HepG2 (cell line): Measurements from ENCODE around the gene RGS1. TPM values are rescaled to one million over a fixed set of nuclear protein-coding genes. Genes with fewer than 3 reads are reported as not detected.

ENCODE experiments used
- ATAC-seq: fragments of 200-7000 bp; cut with Tn5 transposase; 3 replicates; pipeline ENCODE4 v1.9.1; 2020; ENCODE audit warnings: mild to moderate bottlenecking, moderate library complexity
- BruUV-seq: library from RNA; stranded (reverse); fragments of 400-500 nt; replicated peaks from 2 replicates; lab custom pipeline; 2021; lab: Mats Ljungman, UMichigan
- CTCF ChIA-PET: fragments of 300-600 bp; formaldehyde crosslinking; extraction: SDS; loops from one replicate; lab custom pipeline; 2021; ENCODE audit warnings: low total read pairs, inconsistent platforms, low intra/inter-chr PET ratio; lab: Yijun Ruan, JAX
- POLR2A ChIA-PET: fragments of 350-600 bp; sonication (Branson Sonifier 250); formaldehyde crosslinking; loops from one replicate; lab custom pipeline; 2020; ENCODE audit warnings: antibody characterized with exemption, inconsistent platforms; lab: Yijun Ruan, JAX
- DNase-seq: peaks from one replicate; pipeline ENCODE4 v3.0.0-alpha.2; 2015; ENCODE audit warnings: low spot score
- FAIRE-seq: peaks from 3 replicates; lab custom pipeline; 2011; peaks lifted over from hg19 to GRCh38; lab: Jason Lieb, UNC
- H2AFZ ChIP-seq: one replicate; pipeline ENCODE4 v1.6.1; 2011; ENCODE audit warnings: low read length, inconsistent platforms
- H3K27ac ChIP-seq: fragments of 300-600 bp; 3 replicates; pipeline ENCODE4 v1.8.0; 2011; ENCODE audit warnings: mixed run types, mild to moderate bottlenecking, mixed read lengths, low read length, inconsistent platforms; ENCODE audit not compliant: insufficient read depth; ENCODE audit errors: extremely low read length
- H3K27me3 ChIP-seq, 2 experiments: fragments of 200-600 bp in 1 of 2; 2 replicates in 1 of 2; 3 replicates in 1 of 2; pipeline versions ENCODE4 v1.6.0 to v1.8.0; 2011; ENCODE audit warnings: low read length in 2 of 2, mild to moderate bottlenecking in 2 of 2, moderate library complexity in 2 of 2, inconsistent platforms in 1 of 2; ENCODE audit not compliant: insufficient read depth in 2 of 2, control insufficient read depth in 1 of 2
- H3K36me3 ChIP-seq, 2 experiments: fragments of 200-600 bp in 1 of 2; replicated peaks in 1 of 2; 2 replicates in 1 of 2; 3 replicates in 1 of 2; pipeline versions ENCODE4 v1.5.1 to v1.8.0; 2011; ENCODE audit warnings: low read length in 2 of 2, inconsistent platforms in 1 of 2; ENCODE audit not compliant: insufficient read depth in 2 of 2, control insufficient read depth in 1 of 2
- H3K4me1 ChIP-seq: 2 replicates; pipeline ENCODE4 v1.5.1; 2012; ENCODE audit warnings: low read length, inconsistent platforms; ENCODE audit not compliant: insufficient read depth
- H3K4me2 ChIP-seq: 2 replicates; pipeline ENCODE4 v1.6.0; 2011; ENCODE audit warnings: low read depth, low read length, inconsistent platforms
- H3K4me3 ChIP-seq, 3 experiments: fragments of 200-600 bp in 1 of 3; sonication (generic), shearing (Covaris generic) in 1 of 3; replicated peaks in 1 of 3; 2 replicates each; pipeline ENCODE4 v1.5.1; 2011 to 2016; ENCODE audit warnings: low read length in 3 of 3, inconsistent platforms in 2 of 3, low read depth in 2 of 3, mild to moderate bottlenecking in 2 of 3, control low read depth in 1 of 3, mixed read lengths in 1 of 3; ENCODE audit not compliant: insufficient read depth in 1 of 3
- H3K79me2 ChIP-seq: one replicate; pipeline ENCODE4 v1.6.1; 2011; ENCODE audit warnings: low read length, inconsistent platforms; ENCODE audit not compliant: insufficient read depth
- H3K9ac ChIP-seq: 2 replicates; pipeline ENCODE4 v1.6.0; 2011; ENCODE audit warnings: mild to moderate bottlenecking, low read depth, low read length, inconsistent platforms; ENCODE audit not compliant: insufficient read depth
- H3K9me3 ChIP-seq: 2 replicates; pipeline ENCODE4 v1.5.1; 2012; ENCODE audit warnings: mild to moderate bottlenecking, low read length
- H4K20me1 ChIP-seq: 2 replicates; pipeline ENCODE4 v1.6.0; 2011; ENCODE audit warnings: inconsistent platforms, mild to moderate bottlenecking, low read length, moderate library complexity; ENCODE audit not compliant: insufficient read depth
- PRMT3 ChIP-seq: sonication (generic); formaldehyde crosslinking; IDR thresholded peaks from 2 replicates; pipeline ENCODE4 v1.8.1; 2022; ENCODE audit warnings: low read depth, mild to moderate bottlenecking, moderate library complexity, missing genetic modification reagents, borderline replicate concordance
- U2AF2 ChIP-seq: fragments of 200-400 bp; formaldehyde crosslinking; IDR thresholded peaks from 2 replicates; pipeline ENCODE4 v1.6.1; 2017; ENCODE audit warnings: low read depth, mild to moderate bottlenecking, low read length
- ZNF614 ChIP-seq: IDR thresholded peaks from 2 replicates; pipeline ENCODE4 v1.6.1; 2018; ENCODE audit warnings: missing biosample characterization, missing genetic modification reagents, inconsistent platforms, borderline replicate concordance
- ZNF746 ChIP-seq: sonication (generic); formaldehyde crosslinking; IDR thresholded peaks from 2 replicates; pipeline ENCODE4 v1.8.0; 2022; ENCODE audit warnings: mild to moderate bottlenecking, missing genetic modification reagents
- ZNF782 ChIP-seq: sonication (generic); formaldehyde crosslinking; IDR thresholded peaks from 2 replicates; pipeline ENCODE4 v1.4.0; 2020; ENCODE audit warnings: missing genetic modification reagents, mild to moderate bottlenecking, borderline replicate concordance
- WGBS: methylation state at CpG from one replicate; pipeline ENCODE4 v1.1.6; 2017; ENCODE audit warnings: low lambda C conversion rate; 5-methylcytosine and 5-hydroxymethylcytosine counted together
- in situ Hi-C: cut with HindIII; loops from 2 replicates; pipeline ENCODE4 v1.10.0; 2017; ENCODE audit warnings: low pct_unique_long_range_greater_than_20kb; ENCODE audit not compliant: extremely low pct_ligation_motif_present
- intact Hi-C: fragments of 100-400 bp; cut with micrococcal nuclease; formaldehyde crosslinking; loops from one replicate; pipeline ENCODE4 v1.10.0; 2022; ENCODE audit not compliant: unreplicated experiment
- polyA plus RNA-seq, 8 experiments: library from polyadenylated mRNA; depleted of rRNA in 3 of 8; stranded (reverse) in 7 of 8; unstranded in 1 of 8; fragments of >200 nt; fragmentation: Illumina TruSeq in 4 of 8; extraction: Trizol in 4 of 8; gene quantifications; 2 replicates each; pipeline versions ENCODE4 v1.2.1 to v1.2.3, GENCODE V29; 2011 to 2016; ENCODE audit warnings: low read depth in 4 of 8, missing spikeins in 1 of 8, mixed read lengths in 1 of 8; ENCODE audit not compliant: insufficient read depth in 1 of 8
- total RNA-seq, 5 experiments: library from RNA; depleted of rRNA; stranded (reverse); fragments of >200 nt; fragmentation: Illumina TruSeq; extraction: Trizol; gene quantifications; 2 replicates each; pipeline ENCODE4 v1.2.3, GENCODE V29; 2016; ENCODE audit warnings: low read depth in 1 of 5
- TF ChIP-seq, protein P1 (sequence below): sonication (generic); formaldehyde crosslinking; IDR thresholded peaks from 2 replicates; pipeline ENCODE4 v1.5.0; 2020; ENCODE audit warnings: mild to moderate bottlenecking, missing genetic modification reagents
- TF ChIP-seq, protein P2 (sequence below): sonication (generic); formaldehyde crosslinking; IDR thresholded peaks from 2 replicates; pipeline ENCODE4 v1.9.0; 2021; ENCODE audit warnings: mild to moderate bottlenecking, missing genetic modification reagents
- TF ChIP-seq, protein P3 (sequence below): IDR thresholded peaks from 2 replicates; pipeline ENCODE4 v1.6.1; 2016; ENCODE audit warnings: missing compliant biosample characterization, missing genetic modification reagents, borderline replicate concordance
- TF ChIP-seq, protein P4 (sequence below): sonication (generic); formaldehyde crosslinking; conservative IDR thresholded peaks from 2 replicates; pipeline ENCODE4 v1.8.0; 2022; ENCODE audit warnings: mild to moderate bottlenecking, moderate library complexity, missing genetic modification reagents

The RGS1 gene
- total and polyA plus RNA-seq, 2 of the 13 experiments (the other 11 are each of a cell fraction or from before 2014, with no cell fraction given), result not detected

DNA sequence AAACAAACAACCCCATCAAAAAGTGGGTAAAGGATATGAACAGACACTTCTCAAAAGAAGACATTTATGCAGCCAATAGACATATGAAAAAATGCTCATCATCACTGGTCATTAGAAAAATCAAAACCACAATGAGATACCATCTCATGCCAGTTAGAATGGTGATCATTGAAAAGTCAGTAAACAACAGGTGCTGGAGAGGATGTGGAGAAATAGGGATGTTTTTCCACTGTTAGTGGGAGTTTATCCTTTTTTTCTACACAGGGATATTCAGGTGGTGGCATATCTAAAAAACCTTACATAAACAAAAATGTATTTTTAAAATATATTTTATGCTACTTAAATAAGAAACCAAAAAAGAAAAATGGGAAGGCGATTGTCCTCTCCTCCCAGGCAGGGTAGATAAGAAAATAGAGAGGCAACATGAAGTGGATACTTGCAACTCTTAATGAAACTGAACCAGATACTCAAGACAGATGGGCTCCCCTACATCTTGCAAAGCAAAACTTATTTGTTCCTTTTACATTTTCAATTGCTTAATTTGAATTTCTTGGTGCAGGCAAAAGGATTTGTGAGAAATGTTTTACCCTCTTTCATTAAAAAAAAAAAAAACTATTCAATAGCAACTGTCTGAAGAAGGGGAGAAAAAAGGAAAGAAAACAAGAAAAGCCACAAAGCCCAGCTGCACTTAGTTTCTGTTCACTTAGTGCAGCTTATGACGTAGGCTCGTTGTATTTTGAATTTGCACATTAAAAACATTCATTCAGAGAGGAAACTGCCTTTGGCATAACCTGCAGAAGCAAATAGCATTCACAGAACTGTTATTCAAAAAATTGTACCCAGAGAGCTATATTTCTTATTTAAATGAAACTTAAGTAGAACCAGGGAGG is 36.9 kb upstream of the RGS1 start:
- 46% methylated on average over 3 of the region's 3 CpGs for WGBS
- H3K4me2 ChIP-seq, result no peak overlapping the region
- H3K79me2 ChIP-seq, result no peaks in the 10 kb centered on the region
- DNase-seq, result no peak
- CTCF ChIA-PET, result no interaction called here
- no peak overlapping the region for H3K27ac ChIP-seq
- H2AFZ ChIP-seq, result no peak overlapping the region
- H3K36me3 ChIP-seq, result no peaks in the 10 kb centered on the region
- POLR2A ChIA-PET, result no interaction called here
- H3K4me3 ChIP-seq, result no peak overlapping the region
- H3K4me1 ChIP-seq, result peaks cover 5% of the 10 kb centered on the region
- in situ Hi-C loops (no loop called here), intact Hi-C loops (no loop called here)
- no peak for ATAC-seq
- no peaks in the 10 kb centered on the region for H3K9me3 ChIP-seq
- FAIRE-seq, result no peak
- H3K27me3 ChIP-seq, result no peaks in the 10 kb centered on the region
- H3K9ac ChIP-seq, result no peak overlapping the region
- H4K20me1 ChIP-seq, result no peaks in the 10 kb centered on the region; the same call in 1 of the 2 replicates
- BruUV-seq, result no TSS peak
- TF ChIP-seq U2AF2, result no peak
- no peak for TF ChIP-seq ZNF746
- TF ChIP-seq, protein P1, sequence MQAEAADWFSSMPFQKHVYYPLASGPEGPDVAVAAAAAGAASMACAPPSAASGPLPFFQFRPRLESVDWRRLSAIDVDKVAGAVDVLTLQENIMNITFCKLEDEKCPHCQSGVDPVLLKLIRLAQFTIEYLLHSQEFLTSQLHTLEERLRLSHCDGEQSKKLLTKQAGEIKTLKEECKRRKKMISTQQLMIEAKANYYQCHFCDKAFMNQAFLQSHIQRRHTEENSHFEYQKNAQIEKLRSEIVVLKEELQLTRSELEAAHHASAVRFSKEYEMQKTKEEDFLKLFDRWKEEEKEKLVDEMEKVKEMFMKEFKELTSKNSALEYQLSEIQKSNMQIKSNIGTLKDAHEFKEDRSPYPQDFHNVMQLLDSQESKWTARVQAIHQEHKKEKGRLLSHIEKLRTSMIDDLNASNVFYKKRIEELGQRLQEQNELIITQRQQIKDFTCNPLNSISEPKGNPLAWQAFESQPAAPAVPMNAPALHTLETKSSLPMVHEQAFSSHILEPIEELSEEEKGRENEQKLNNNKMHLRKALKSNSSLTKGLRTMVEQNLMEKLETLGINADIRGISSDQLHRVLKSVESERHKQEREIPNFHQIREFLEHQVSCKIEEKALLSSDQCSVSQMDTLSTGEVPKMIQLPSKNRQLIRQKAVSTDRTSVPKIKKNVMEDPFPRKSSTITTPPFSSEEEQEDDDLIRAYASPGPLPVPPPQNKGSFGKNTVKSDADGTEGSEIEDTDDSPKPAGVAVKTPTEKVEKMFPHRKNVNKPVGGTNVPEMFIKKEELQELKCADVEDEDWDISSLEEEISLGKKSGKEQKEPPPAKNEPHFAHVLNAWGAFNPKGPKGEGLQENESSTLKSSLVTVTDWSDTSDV, result no peak
- TF ChIP-seq, protein P2, sequence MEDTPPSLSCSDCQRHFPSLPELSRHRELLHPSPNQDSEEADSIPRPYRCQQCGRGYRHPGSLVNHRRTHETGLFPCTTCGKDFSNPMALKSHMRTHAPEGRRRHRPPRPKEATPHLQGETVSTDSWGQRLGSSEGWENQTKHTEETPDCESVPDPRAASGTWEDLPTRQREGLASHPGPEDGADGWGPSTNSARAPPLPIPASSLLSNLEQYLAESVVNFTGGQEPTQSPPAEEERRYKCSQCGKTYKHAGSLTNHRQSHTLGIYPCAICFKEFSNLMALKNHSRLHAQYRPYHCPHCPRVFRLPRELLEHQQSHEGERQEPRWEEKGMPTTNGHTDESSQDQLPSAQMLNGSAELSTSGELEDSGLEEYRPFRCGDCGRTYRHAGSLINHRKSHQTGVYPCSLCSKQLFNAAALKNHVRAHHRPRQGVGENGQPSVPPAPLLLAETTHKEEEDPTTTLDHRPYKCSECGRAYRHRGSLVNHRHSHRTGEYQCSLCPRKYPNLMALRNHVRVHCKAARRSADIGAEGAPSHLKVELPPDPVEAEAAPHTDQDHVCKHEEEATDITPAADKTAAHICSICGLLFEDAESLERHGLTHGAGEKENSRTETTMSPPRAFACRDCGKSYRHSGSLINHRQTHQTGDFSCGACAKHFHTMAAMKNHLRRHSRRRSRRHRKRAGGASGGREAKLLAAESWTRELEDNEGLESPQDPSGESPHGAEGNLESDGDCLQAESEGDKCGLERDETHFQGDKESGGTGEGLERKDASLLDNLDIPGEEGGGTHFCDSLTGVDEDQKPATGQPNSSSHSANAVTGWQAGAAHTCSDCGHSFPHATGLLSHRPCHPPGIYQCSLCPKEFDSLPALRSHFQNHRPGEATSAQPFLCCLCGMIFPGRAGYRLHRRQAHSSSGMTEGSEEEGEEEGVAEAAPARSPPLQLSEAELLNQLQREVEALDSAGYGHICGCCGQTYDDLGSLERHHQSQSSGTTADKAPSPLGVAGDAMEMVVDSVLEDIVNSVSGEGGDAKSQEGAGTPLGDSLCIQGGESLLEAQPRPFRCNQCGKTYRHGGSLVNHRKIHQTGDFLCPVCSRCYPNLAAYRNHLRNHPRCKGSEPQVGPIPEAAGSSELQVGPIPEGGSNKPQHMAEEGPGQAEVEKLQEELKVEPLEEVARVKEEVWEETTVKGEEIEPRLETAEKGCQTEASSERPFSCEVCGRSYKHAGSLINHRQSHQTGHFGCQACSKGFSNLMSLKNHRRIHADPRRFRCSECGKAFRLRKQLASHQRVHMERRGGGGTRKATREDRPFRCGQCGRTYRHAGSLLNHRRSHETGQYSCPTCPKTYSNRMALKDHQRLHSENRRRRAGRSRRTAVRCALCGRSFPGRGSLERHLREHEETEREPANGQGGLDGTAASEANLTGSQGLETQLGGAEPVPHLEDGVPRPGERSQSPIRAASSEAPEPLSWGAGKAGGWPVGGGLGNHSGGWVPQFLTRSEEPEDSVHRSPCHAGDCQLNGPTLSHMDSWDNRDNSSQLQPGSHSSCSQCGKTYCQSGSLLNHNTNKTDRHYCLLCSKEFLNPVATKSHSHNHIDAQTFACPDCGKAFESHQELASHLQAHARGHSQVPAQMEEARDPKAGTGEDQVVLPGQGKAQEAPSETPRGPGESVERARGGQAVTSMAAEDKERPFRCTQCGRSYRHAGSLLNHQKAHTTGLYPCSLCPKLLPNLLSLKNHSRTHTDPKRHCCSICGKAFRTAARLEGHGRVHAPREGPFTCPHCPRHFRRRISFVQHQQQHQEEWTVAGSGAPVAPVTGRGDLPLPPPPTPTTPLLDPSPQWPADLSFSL (CRISPR knock-in tag), result no peak
- TF ChIP-seq ZNF782, result no peak
- TF ChIP-seq, protein P3, sequence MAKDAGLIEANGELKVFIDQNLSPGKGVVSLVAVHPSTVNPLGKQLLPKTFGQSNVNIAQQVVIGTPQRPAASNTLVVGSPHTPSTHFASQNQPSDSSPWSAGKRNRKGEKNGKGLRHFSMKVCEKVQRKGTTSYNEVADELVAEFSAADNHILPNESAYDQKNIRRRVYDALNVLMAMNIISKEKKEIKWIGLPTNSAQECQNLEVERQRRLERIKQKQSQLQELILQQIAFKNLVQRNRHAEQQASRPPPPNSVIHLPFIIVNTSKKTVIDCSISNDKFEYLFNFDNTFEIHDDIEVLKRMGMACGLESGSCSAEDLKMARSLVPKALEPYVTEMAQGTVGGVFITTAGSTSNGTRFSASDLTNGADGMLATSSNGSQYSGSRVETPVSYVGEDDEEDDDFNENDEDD, result no peak
- TF ChIP-seq, protein P4, sequence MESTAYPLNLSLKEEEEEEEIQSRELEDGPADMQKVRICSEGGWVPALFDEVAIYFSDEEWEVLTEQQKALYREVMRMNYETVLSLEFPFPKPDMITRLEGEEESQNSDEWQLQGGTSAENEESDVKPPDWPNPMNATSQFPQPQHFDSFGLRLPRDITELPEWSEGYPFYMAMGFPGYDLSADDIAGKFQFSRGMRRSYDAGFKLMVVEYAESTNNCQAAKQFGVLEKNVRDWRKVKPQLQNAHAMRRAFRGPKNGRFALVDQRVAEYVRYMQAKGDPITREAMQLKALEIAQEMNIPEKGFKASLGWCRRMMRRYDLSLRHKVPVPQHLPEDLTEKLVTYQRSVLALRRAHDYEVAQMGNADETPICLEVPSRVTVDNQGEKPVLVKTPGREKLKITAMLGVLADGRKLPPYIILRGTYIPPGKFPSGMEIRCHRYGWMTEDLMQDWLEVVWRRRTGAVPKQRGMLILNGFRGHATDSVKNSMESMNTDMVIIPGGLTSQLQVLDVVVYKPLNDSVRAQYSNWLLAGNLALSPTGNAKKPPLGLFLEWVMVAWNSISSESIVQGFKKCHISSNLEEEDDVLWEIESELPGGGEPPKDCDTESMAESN (CRISPR knock-in tag), result no peak
- no peak for TF ChIP-seq PRMT3 (CRISPR knock-in tag)
- TF ChIP-seq ZNF614 (CRISPR knock-in tag), result no peak
